Left renal pelvis (tissue), 4 donors: ENCODE results near the gene NAALADL2. TPM values are rescaled to one million over a fixed set of nuclear protein-coding genes. Genes with fewer than 3 reads are reported as not detected.
"Not testable (repeated sequence)": the region's sequence is repeated elsewhere in the genome, so short reads cannot be mapped to it uniquely, and the experiment has no call there.

Experiments
- DNase-seq, 4 donors: peaks; one replicate each; pipeline ENCODE4 v3.0.0-alpha.2; 2013; ENCODE audit warnings: low read depth in 4 of 4, low spot score in 3 of 4
- polyA plus RNA-seq, 4 donors: library from polyadenylated mRNA; unstranded; fragments of 120-200 nt; gene quantifications; one replicate each; pipeline ENCODE4 v1.2.1, GENCODE V29; 2013; ENCODE audit not compliant: insufficient read length in 4 of 4

The NAALADL2 gene
- polyA plus RNA-seq, 4 donors, result 13.6 to 25.3 (median 19.7) TPM

- DNase-seq, result not testable (repeated sequence)
Observed at GRCh38 chr3:175787109-175787508, 928.0 kb downstream of the NAALADL2 start.

- no peak for DNase-seq
Observed at GRCh38 chr3:175792245-175792644, 933.1 kb downstream of the NAALADL2 start.

GRCh38 chr3:175798326-175798725, 939.2 kb downstream of the NAALADL2 start:
- no peak for DNase-seq

GRCh38 chr3:175805825-175806224, 946.7 kb downstream of the NAALADL2 start:
- DNase-seq, result peak in 1 of 4 donors; percentile 1

- DNase-seq, result no peak
Observed at GRCh38 chr3:175807175-175807574, 948.0 kb downstream of the NAALADL2 start.

GRCh38 chr3:175818811-175819464, 959.8 kb downstream of the NAALADL2 start:
- DNase-seq, result no peak

- not testable (repeated sequence) for DNase-seq
Observed at GRCh38 chr3:175822766-175823491, 963.8 kb downstream of the NAALADL2 start.

GRCh38 chr3:175825016-175825580, 966.0 kb downstream of the NAALADL2 start:
- not testable (repeated sequence) for DNase-seq

- no peak for DNase-seq
Observed at GRCh38 chr3:175826759-175827158, 967.6 kb downstream of the NAALADL2 start.

GRCh38 chr3:175829809-175830208, 970.7 kb downstream of the NAALADL2 start:
- not testable (repeated sequence) for DNase-seq

GRCh38 chr3:175835763-175836162, 976.6 kb downstream of the NAALADL2 start:
- DNase-seq, result not testable (repeated sequence)

- no peak for DNase-seq
Observed at GRCh38 chr3:175836617-175837016, 977.5 kb downstream of the NAALADL2 start.

- no peak for DNase-seq
Observed at GRCh38 chr3:175837962-175838361, 978.8 kb downstream of the NAALADL2 start.

- DNase-seq, result no peak
Observed at GRCh38 chr3:175839366-175840005, 980.4 kb downstream of the NAALADL2 start.

GRCh38 chr3:175851541-175851940, 992.4 kb downstream of the NAALADL2 start:
- no peak for DNase-seq

- DNase-seq, result no peak
Observed at GRCh38 chr3:175852560-175852959, 993.4 kb downstream of the NAALADL2 start.

GRCh38 chr3:175857666-175858270, 998.6 kb downstream of the NAALADL2 start:
- no peak for DNase-seq
